GM18907 (cell line): ENCODE measurements around the gene TMEM242.

Experiments used
- ATAC-seq: cut with Tn5 transposase; IDR thresholded peaks from one replicate; pipeline ENCODE4 v1.9.1; 2021; ENCODE audit warnings: mild to moderate bottlenecking, moderate library complexity; ENCODE audit not compliant: unreplicated experiment

TMEM242 gene

DNA sequence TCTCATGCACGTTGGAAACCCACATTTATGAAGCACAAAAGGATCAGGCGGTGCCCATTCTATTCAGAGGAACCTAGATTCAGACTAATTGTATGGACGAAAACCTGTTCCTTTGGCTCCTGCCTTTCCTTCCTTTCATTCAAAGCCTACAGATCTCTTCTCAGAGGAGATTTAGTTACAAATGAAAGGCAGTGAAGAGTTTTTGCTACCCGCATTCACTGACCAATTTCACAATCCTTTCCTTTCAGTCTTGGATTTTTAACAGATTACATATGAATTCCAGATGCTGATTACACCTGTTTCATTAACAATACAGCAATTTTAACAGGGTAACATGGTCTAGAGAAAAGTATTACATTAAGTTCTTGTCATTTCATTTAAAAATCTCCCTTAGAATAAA lies 32.0 kb downstream of the TMEM242 start:
- ATAC-seq, result no peak

DNA sequence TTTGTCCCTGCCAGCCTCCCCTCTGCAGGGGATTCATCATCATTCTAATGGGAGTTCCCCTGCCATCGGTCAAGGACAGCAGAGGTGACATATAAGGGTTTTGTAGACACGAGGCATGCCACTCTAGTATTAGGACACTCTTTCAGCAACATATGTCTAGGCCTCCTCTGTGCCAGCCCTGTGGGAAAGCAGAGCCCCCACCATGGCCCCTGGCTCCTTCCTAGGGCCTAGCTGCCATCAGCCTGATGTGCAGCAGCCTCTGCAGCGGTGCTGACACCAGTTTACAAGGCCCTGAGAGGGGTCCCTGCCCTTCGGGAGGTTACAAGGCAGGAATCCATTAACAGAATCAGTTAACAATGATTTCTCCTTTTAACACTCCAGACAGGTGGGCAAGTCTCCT lies 32.5 kb downstream of the TMEM242 start:
- no peak for ATAC-seq

DNA sequence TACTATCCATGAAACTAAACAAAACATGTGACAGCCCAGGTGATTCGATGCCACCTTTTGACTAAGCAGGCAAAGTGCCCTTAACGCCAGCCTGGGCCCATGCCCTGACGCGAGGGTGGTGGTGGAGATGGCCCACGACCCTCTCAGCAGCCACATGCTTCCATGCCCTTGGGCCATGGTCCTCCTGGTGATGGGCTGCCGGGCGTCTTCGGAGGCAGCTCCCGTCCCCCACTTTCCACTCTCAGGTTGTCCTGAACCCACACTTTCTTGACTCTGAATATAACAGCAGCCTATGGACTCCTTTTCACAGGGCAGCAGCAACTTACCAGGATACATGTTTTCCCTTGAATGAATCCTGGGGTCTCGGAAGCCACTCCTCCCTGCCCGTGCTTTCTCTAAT lies 33.6 kb downstream of the TMEM242 start:
- ATAC-seq, result no peak

DNA sequence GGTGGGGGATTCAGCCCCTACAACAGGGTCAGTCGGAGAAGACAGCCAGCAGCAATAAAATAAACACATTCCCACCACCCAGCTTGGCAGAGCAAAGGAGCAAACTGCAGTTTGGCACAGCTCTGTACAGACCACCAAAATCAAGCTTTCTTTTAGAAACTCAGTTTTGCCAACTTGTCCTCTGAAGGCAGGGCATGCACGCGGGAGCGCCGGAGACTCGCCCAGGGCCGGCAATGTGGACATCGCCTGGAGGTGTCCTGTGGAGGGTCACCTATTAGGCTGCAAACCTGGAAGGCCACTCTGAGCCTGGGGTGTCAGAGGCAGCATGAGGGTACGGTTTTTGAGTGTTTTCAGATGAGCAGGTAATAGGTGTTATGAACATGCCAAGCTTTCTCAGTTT lies 34.7 kb downstream of the TMEM242 start:
- ATAC-seq, result no peak

- ATAC-seq, result no peak
These were observed 35.4 kb downstream of the TMEM242 start for GRCh38 chr6:157287923-157288322.

GRCh38 chr6:157287247-157287850 lies 36.0 kb downstream of the TMEM242 start:
- no peak for ATAC-seq

GRCh38 chr6:157285422-157285779 lies 37.9 kb downstream of the TMEM242 start:
- ATAC-seq, result no peak

GRCh38 chr6:157284738-157285421 lies 38.4 kb downstream of the TMEM242 start:
- ATAC-seq, result no peak

DNA sequence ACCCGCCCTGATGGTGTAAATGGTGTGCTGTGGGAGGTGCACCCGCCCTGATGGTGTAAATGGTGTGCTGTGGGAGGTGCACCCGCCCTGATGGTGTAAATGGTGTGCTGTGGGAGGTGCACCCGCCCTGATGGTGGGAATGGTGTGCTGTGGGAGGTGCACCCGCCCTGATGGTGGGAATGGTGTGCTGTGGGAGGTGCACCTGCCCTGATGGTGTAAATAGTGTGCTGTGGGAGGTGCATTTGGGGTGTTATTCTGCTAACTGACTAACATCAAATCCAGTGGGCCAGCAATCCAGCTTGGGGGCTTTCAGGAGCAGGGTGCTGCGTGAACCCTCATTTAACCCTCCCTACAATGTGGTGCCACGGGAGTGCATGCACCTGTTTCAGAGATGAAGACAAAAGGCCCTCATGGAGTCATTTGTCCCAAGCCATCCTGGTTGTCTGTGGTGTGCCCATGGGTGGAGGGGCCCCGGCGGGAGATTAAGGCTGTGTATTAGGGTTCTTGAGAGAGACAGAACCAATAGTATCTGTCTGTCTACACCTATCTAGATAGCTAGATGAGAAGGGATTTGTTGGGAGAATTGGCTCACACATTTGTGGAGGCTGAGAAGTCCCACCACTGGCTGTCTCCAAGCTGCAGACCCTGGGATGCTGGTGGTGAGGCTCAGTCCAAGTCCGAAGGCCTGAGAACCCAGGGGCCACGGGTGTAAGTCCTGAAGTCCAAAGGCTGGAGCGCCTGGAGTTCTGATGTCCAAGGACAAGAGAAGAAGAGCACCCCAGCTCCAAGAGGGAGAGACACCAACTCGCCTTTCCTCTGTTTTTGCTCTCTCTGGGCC lies 39.2 kb downstream of the TMEM242 start:
- no peak for ATAC-seq

DNA sequence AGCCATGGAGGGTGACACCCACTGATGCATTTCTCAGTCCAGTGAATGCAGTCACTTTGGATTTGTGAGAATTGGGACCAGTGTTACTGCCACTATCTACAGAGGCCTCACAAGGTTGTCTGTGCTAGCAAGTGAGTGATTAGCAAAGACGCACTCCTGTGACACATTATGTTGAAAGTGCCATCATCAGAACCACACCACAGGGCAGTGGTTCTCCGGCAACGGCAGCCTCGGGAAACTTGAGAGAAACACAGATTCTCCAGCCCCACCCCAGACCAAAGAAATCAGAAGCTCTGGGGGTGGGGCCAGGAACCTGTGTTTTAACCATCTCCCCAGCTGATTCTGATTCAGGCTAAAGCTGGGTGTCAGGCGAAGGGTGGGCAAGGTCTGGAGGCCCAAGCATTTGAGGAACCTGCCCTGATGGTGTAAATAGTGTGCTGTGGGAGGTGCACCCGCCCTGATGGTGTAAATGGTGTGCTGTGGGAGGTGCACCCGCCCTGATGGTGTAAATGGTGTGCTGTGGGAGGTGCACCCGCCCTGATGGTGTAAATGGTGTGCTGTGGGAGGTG lies 39.9 kb downstream of the TMEM242 start:
- no peak for ATAC-seq

DNA sequence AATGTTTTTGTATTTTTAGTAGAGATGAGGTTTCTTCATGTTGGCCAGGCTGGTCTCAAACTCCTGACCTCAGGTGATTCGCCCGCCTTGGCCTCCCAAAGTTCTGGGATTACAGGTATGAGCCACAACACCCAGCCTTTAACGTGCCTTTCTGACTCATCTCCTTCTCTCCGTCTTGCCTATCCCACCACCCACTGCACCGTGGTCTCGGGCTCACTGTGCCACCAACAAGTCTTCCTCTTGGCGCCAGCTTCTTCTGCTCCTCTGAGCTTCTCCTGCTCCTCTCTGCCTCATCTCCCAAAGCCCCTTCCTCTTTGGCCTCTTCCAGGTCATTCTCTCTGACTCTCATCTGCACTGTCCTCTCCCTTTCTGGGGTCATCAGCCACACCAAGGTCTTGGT lies 41.0 kb downstream of the TMEM242 start:
- ATAC-seq, result no peak

DNA sequence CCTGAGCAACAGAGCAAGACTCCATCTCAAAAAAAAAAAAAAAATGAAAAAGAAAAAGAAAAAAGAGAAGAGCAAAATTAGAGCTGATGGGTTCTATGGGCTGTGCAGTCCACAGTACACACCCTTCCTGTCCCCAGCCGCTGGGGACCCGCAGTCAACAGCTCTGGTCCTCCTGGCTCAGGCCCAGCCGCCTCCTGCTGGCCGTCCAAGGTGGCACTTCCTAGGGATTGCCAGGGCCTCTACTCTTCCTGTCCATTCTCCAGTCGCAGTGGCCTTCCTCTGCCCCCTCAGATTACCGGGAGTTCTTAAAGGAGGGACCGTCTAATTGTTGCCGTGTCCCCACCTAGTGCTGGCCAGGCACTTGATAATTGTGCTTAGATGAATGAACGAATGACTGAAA lies 41.7 kb downstream of the TMEM242 start:
- ATAC-seq, result no peak

GRCh38 chr6:157280947-157281346 lies 42.4 kb downstream of the TMEM242 start:
- no peak for ATAC-seq

GRCh38 chr6:157280157-157280556 lies 43.2 kb downstream of the TMEM242 start:
- ATAC-seq, result no peak

- ATAC-seq, result no peak
These were observed 45.1 kb downstream of the TMEM242 start for GRCh38 chr6:157278171-157278570.

DNA sequence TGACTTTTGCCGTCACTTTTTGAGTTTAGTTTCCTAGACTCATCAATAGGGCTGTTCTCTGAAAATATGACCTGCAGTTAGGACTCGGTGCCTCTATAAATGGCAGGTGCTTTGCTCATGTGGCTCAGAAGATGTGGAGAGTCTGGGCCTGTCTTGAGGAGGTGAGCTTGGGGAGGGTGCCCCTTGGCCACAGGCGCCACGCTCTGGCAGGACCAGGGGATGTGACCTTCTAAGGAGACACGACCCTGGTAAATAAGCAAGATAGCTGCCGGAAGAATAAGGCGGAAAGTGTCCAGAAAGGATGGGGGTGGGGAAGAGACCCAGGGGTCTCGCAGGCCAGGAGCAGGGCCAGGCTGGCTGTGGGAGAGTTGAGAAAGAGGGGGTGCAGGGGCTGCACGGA lies 46.6 kb downstream of the TMEM242 start:
- ATAC-seq, result no peak

DNA sequence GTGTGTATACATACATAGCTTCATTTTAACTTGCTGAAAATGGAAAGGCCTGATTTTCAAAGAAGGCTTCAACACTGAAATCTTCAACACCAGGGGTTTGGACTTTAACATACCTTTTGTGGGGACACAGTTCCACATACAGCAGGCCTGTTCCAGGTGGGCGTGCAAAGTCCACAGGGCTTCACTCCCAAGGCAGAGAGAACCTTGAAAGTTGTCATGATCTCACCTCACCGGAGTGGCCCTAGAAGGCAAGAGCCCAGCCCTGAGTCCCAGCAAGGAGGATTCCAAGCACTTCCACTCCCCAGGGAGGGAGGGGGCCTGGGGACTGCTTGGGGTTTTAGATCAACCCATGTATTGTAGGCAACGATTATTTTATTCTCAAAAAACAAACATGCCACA lies 47.2 kb downstream of the TMEM242 start:
- no peak for ATAC-seq

DNA sequence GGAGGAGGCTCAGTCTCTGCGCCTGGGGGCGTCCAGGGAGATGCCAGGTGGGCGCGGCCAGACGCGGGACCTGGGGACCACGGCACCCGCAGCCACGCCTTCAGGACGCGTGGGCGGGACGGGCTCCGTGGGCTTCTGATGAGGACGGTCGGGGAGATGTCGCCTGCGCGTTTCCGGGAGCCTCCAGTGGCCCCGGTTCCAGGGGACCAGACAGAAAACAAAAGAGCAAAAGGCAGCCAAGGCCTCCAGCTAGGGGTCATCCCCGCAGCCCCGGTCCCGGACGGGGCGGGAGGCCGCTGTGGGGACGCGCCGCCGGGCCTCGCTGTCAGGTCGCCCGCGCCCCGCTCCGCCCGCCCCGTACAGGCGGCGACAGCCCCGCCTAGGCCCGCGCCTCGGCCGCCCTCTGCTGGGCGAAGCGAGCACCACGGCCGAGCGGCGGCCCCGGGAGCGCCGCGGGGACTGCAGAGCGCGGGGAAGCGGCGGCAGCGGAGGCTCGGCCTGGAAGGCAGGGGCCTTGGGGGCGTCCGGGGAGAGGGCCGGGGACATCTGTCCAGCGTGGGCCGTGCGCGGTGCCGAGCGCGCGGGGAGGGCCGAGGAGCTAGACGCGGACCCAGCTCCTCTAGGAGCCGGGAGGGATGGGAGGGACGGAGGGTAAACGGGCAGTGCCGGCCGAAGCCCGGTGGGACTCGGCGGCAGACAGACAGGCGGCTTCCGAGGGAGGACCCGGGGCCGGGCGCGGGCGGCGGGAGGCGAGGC lies 48.7 kb downstream of the TMEM242 start:
- ATAC-seq, result peak; percentile 97

DNA sequence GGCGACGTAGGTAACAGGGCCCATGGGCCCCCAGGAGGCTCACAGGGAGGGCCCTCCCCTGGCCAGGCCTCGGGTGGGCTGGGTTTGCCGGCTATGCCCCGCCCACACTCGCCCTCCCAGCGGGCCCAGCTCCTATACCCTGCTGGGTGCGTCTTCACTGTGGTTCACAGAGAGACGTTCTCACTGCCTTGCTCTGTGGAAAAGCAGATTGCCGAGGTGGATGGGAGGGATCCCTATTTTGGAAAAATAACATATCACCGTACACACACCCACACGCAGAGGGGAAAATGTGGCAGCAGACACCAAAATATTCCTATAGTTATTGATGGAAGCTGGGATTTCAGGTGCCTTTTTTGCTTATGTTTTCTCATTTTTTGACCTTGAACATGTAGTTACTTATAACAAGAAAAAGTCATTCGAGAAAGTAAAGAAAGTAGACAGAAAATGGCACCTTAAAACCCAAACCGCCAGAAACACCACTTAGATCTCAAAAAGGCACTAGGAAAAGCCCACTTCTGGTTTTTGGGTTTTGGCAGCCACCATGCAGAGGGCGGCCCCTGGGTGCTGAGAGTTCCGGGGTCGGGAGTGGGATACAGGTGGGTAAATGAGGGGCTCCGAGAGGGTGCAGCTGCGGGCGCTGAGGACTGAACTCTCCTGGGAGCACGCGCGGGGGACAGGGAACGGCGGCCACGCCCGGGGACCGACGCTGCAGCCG lies 49.4 kb downstream of the TMEM242 start:
- ATAC-seq, result peak; percentile 33
